H9 (cell line): Measurements from ENCODE around the gene SASH3. TPM values are rescaled to one million over a fixed set of nuclear protein-coding genes. Genes with fewer than 3 reads are reported as not detected.

Experiments used
- DNase-seq: peaks from one replicate; pipeline ENCODE4 v3.0.0-alpha.2; 2017
- H2AFZ ChIP-seq: one replicate; pipeline ENCODE4 v1.6.1; 2013; ENCODE audit warnings: mild to moderate bottlenecking, low read length, control low read depth, moderate library complexity
- H2AK5ac ChIP-seq: 2 replicates; pipeline ENCODE4 v1.6.1; 2013; ENCODE audit warnings: low read length, control low read depth, mixed read lengths; ENCODE audit not compliant: insufficient read length
- H2BK120ac ChIP-seq: one replicate; pipeline ENCODE4 v1.6.1; 2013; ENCODE audit warnings: low read depth, mild to moderate bottlenecking, low read length, control low read depth, inconsistent platforms; ENCODE audit not compliant: poor library complexity, severe bottlenecking
- H2BK12ac ChIP-seq: 2 replicates; pipeline ENCODE4 v1.6.1; 2013; ENCODE audit warnings: low read length, control low read depth, mixed read lengths, low read depth; ENCODE audit not compliant: insufficient read length
- H2BK15ac ChIP-seq: 2 replicates; pipeline ENCODE4 v1.6.1; 2013; ENCODE audit warnings: low read depth, low read length, control low read depth
- H2BK20ac ChIP-seq: one replicate; pipeline ENCODE4 v1.6.1; 2013; ENCODE audit warnings: low read depth, mild to moderate bottlenecking, low read length, control low read depth, inconsistent platforms; ENCODE audit not compliant: poor library complexity, severe bottlenecking
- H2BK5ac ChIP-seq: 2 replicates; pipeline ENCODE4 v1.6.1; 2013; ENCODE audit warnings: low read length, control low read depth, mixed read lengths; ENCODE audit not compliant: insufficient read length
- H3K14ac ChIP-seq: 2 replicates; pipeline ENCODE4 v1.6.1; 2013; ENCODE audit warnings: low read length, control low read depth; ENCODE audit not compliant: insufficient read depth
- H3K18ac ChIP-seq: 2 replicates; pipeline ENCODE4 v1.6.1; 2013; ENCODE audit warnings: low read depth, mild to moderate bottlenecking, mixed read lengths, low read length, control low read depth; ENCODE audit not compliant: insufficient read length
- H3K23ac ChIP-seq: 2 replicates; pipeline ENCODE4 v1.6.1; 2013; ENCODE audit warnings: low read length, control low read depth, mixed read lengths, low read depth; ENCODE audit not compliant: insufficient read length
- H3K23me2 ChIP-seq: 2 replicates; pipeline ENCODE4 v1.6.1; 2013; ENCODE audit warnings: low read depth, mild to moderate bottlenecking, mixed read lengths, low read length, control low read depth; ENCODE audit not compliant: insufficient read length, poor library complexity, severe bottlenecking
- H3K27ac ChIP-seq: 2 replicates; pipeline ENCODE4 v1.5.1; 2013; ENCODE audit warnings: low read length, control low read depth, mixed read lengths, low read depth; ENCODE audit not compliant: insufficient read length
- H3K27me3 ChIP-seq: 2 replicates; pipeline ENCODE4 v1.6.1; 2013; ENCODE audit warnings: low read length, control low read depth, inconsistent platforms; ENCODE audit not compliant: insufficient read depth
- H3K4ac ChIP-seq: 2 replicates; pipeline ENCODE4 v1.6.1; 2013; ENCODE audit warnings: low read depth, mild to moderate bottlenecking, control low read depth, inconsistent platforms, low read length, moderate library complexity
- H3K4me1 ChIP-seq: 2 replicates; pipeline ENCODE4 v1.6.1; 2013; ENCODE audit warnings: low read length, control low read depth, inconsistent platforms; ENCODE audit not compliant: insufficient read depth
- H3K4me2 ChIP-seq: 2 replicates; pipeline ENCODE4 v1.6.1; 2013; ENCODE audit warnings: low read length, control low read depth, mixed read lengths; ENCODE audit not compliant: insufficient read length, insufficient read depth
- H3K56ac ChIP-seq: 2 replicates; pipeline ENCODE4 v1.6.1; 2013; ENCODE audit warnings: low read depth, mild to moderate bottlenecking, mixed read lengths, low read length, control low read depth; ENCODE audit not compliant: insufficient read length
- H3K79me1 ChIP-seq: 2 replicates; pipeline ENCODE4 v1.6.1; 2013; ENCODE audit warnings: low read depth, mild to moderate bottlenecking, moderate library complexity, low read length, control low read depth, inconsistent platforms; ENCODE audit not compliant: insufficient read depth, poor library complexity, severe bottlenecking
- H3K79me2 ChIP-seq: 2 replicates; pipeline ENCODE4 v1.6.1; 2013; ENCODE audit warnings: low read length, control low read depth, inconsistent platforms; ENCODE audit not compliant: insufficient read depth
- H3K9ac ChIP-seq: 2 replicates; pipeline ENCODE4 v1.6.1; 2013; ENCODE audit warnings: low read length, control low read depth, mixed read lengths; ENCODE audit not compliant: insufficient read length; ENCODE audit errors: extremely low read depth
- H3K9me3 ChIP-seq: one replicate; pipeline ENCODE4 v1.6.1; 2013; ENCODE audit warnings: low read depth, low read length, inconsistent platforms; ENCODE audit not compliant: control insufficient read depth
- H3T11ph ChIP-seq: one replicate; pipeline ENCODE4 v1.6.1; 2013; ENCODE audit warnings: mild to moderate bottlenecking, low read length, control low read depth, inconsistent platforms
- H4K20me1 ChIP-seq: one replicate; pipeline ENCODE4 v1.6.1; 2013; ENCODE audit not compliant: control insufficient read depth, insufficient read length, insufficient read depth
- H4K5ac ChIP-seq: 2 replicates; pipeline ENCODE4 v1.6.1; 2013; ENCODE audit warnings: low read depth, mild to moderate bottlenecking, mixed read lengths, low read length, control low read depth; ENCODE audit not compliant: insufficient read length
- H4K8ac ChIP-seq: replicated peaks from 2 replicates; pipeline ENCODE4 v1.6.1; 2013; ENCODE audit warnings: low read length, control low read depth, mixed read lengths, low read depth; ENCODE audit not compliant: insufficient read length
- H4K91ac ChIP-seq: 2 replicates; pipeline ENCODE4 v1.6.1; 2013; ENCODE audit warnings: low read depth, mild to moderate bottlenecking, moderate library complexity, mixed read lengths, low read length, control low read depth; ENCODE audit not compliant: insufficient read length
- H3K27ac Mint-ChIP-seq, 3 experiments: 2 replicates in 2 of 3; 3 replicates in 1 of 3; pipeline ENCODE4 v1.8.0; 2020 to 2021; ENCODE audit warnings: mixed read lengths in 3 of 3, mild to moderate bottlenecking in 1 of 3, moderate library complexity in 1 of 3
- H3K27me3 Mint-ChIP-seq: 2 replicates; pipeline ENCODE4 v1.8.0; 2021; ENCODE audit warnings: low read depth, mild to moderate bottlenecking, moderate library complexity, mixed read lengths
- H3K36me3 Mint-ChIP-seq, 3 experiments: 2 replicates in 2 of 3; 3 replicates in 1 of 3; pipeline ENCODE4 v1.8.0; 2020 to 2021; ENCODE audit warnings: low read depth in 3 of 3, mixed read lengths in 3 of 3; ENCODE audit not compliant: insufficient read depth in 1 of 3
- H3K4me1 Mint-ChIP-seq, 2 experiments: 2 replicates each; pipeline ENCODE4 v1.8.0; 2020; ENCODE audit warnings: mixed read lengths in 2 of 2
- H3K4me3 Mint-ChIP-seq, 2 experiments: 2 replicates in 1 of 2; 3 replicates in 1 of 2; pipeline ENCODE4 v1.8.0; 2020 to 2021; ENCODE audit warnings: mild to moderate bottlenecking in 2 of 2, mixed read lengths in 2 of 2, moderate library complexity in 1 of 2
- H3K9me3 Mint-ChIP-seq, 2 experiments: 2 replicates in 1 of 2; 3 replicates in 1 of 2; pipeline ENCODE4 v1.8.0; 2020; ENCODE audit warnings: mild to moderate bottlenecking in 2 of 2, mixed read lengths in 2 of 2, moderate library complexity in 1 of 2
- WGBS: extraction: QIAGEN DNeasy Blood & Tissue Kit; methylation state at CpG from one replicate; pipeline ENCODE4 v1.1.7; 2013; ENCODE audit warnings: missing lambda C conversion rate, low lambda C conversion rate, mixed read lengths; ENCODE audit not compliant: insufficient read length; ENCODE audit errors: extremely low coverage; 5-methylcytosine and 5-hydroxymethylcytosine counted together
- total RNA-seq: library from RNA; stranded (reverse); gene quantifications from 2 replicates; pipeline ENCODE4 v1.2.1, GENCODE V29; 2021
- TF ChIP-seq, protein P1 (sequence below): fragments of 200-600 bp; sonication (generic); conservative IDR thresholded peaks from 3 replicates; pipeline ENCODE4 v1.8.0; 2021; ENCODE audit warnings: antibody characterized with exemption, mild to moderate bottlenecking

SASH3 gene
- total RNA-seq, 1 experiment from 2014 or later = not detected

DNA sequence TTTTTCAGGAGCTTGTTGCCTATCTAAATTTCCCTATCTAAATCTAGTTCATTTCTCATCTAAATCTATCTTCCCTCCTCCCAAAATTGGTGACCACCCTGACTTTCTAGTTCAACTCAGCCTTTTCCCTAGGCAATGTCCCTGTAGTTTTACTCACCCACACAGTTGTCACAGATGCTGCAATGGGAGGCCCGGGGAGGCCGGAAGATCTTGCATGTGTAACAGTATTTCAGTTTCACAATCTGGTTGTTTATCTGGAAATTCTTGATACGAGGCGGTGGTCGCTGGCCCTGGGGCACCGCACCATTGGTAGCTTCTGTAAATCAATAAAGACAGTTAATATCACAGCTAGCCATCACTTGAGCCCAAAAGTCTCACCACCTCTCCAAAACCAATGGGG, 43.8 kb downstream of the SASH3 start:
- H4K91ac ChIP-seq = no peak overlapping the region
- H3K27ac ChIP-seq = no peak overlapping the region
- TF ChIP-seq, protein P1, sequence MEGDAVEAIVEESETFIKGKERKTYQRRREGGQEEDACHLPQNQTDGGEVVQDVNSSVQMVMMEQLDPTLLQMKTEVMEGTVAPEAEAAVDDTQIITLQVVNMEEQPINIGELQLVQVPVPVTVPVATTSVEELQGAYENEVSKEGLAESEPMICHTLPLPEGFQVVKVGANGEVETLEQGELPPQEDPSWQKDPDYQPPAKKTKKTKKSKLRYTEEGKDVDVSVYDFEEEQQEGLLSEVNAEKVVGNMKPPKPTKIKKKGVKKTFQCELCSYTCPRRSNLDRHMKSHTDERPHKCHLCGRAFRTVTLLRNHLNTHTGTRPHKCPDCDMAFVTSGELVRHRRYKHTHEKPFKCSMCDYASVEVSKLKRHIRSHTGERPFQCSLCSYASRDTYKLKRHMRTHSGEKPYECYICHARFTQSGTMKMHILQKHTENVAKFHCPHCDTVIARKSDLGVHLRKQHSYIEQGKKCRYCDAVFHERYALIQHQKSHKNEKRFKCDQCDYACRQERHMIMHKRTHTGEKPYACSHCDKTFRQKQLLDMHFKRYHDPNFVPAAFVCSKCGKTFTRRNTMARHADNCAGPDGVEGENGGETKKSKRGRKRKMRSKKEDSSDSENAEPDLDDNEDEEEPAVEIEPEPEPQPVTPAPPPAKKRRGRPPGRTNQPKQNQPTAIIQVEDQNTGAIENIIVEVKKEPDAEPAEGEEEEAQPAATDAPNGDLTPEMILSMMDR = no peak; the same call in 1 of the 3 replicates
- no peak overlapping the region for H2BK5ac ChIP-seq
- no peak overlapping the region for H3K4ac ChIP-seq
- Mint-ChIP-seq H3K27ac (peak overlapping the region in 1 of 3 experiments; percentile 44; a peak in 2 of 7 replicates), H3K27me3 (no peaks in the 10 kb centered on the region; the same call in 1 of the 2 replicates), H3K4me1 (peaks cover 3% of the 10 kb centered on the region in 2 experiments; a peak in 2 of 4 replicates), H3K4me3 (no peak overlapping the region), H3K9me3 (peaks cover 0 to 54% of the 10 kb centered on the region in 2 experiments; a peak in 2 of 5 replicates), H3K36me3 (peaks cover 26 to 36% (median 33%) of the 10 kb centered on the region in 3 experiments)
- H3K4me1 ChIP-seq = no peaks in the 10 kb centered on the region; the same call in 1 of the 2 replicates
- no peak overlapping the region for H3K4me2 ChIP-seq
- H3K23me2 ChIP-seq = no peaks in the 10 kb centered on the region
- no peaks in the 10 kb centered on the region for H3K79me1 ChIP-seq
- H3K79me2 ChIP-seq = no peaks in the 10 kb centered on the region
- no peaks in the 10 kb centered on the region for H3K27me3 ChIP-seq
- no peak overlapping the region for H4K8ac ChIP-seq
- no CpG with 5 or more reads among the region's 6 CpGs for WGBS
- no peak overlapping the region for H2BK120ac ChIP-seq
- no peak overlapping the region for H3T11ph ChIP-seq
- H3K56ac ChIP-seq = no peak overlapping the region
- no peak overlapping the region for H3K9ac ChIP-seq
- H2BK20ac ChIP-seq = no peak overlapping the region
- no peak overlapping the region for H3K23ac ChIP-seq
- no peak overlapping the region for H3K18ac ChIP-seq
- no peak overlapping the region for H4K5ac ChIP-seq
- H2AK5ac ChIP-seq = no peak overlapping the region
- H3K14ac ChIP-seq = no peak overlapping the region
- H3K9me3 ChIP-seq = no peaks in the 10 kb centered on the region
- H2BK12ac ChIP-seq = no peak overlapping the region
- no peaks in the 10 kb centered on the region for H4K20me1 ChIP-seq
- H2AFZ ChIP-seq = no peak overlapping the region
- H2BK15ac ChIP-seq = no peak overlapping the region
- DNase-seq = no peak
